Keratinocyte (primary cell): ENCODE results near the gene ATE1. TPM values are rescaled to one million over a fixed set of nuclear protein-coding genes. Genes with fewer than 3 reads are reported as not detected.

Source experiments
- DNase-seq: peaks from one replicate; pipeline ENCODE4 v3.0.0-alpha.2; 2011; ENCODE audit warnings: low read depth, missing footprints, low spot score
- FAIRE-seq: peaks from 2 replicates; lab custom pipeline; 2011; peaks lifted over from hg19 to GRCh38; lab: Jason Lieb, UNC
- H2AFZ ChIP-seq: 2 replicates; pipeline ENCODE4 v1.6.0; 2012; ENCODE audit warnings: low read length, control low read depth, inconsistent platforms; ENCODE audit not compliant: control insufficient read depth
- H3K27ac ChIP-seq: 2 replicates; pipeline ENCODE4 v1.5.1; 2011; ENCODE audit warnings: low read length; ENCODE audit not compliant: control insufficient read depth, insufficient read depth
- H3K27me3 ChIP-seq: 3 replicates; pipeline ENCODE4 v1.6.0; 2011; ENCODE audit warnings: low read length; ENCODE audit not compliant: control insufficient read depth, insufficient read depth; ENCODE audit errors: extremely low read depth
- H3K36me3 ChIP-seq, 2 experiments: 2 replicates in 1 of 2; 3 replicates in 1 of 2; pipeline ENCODE4 v1.5.1; 2011; ENCODE audit warnings: low read length in 2 of 2, mild to moderate bottlenecking in 1 of 2; ENCODE audit not compliant: control insufficient read depth in 2 of 2, insufficient read depth in 2 of 2; ENCODE audit errors: extremely low read depth in 1 of 2
- H3K4me1 ChIP-seq: 3 replicates; pipeline ENCODE4 v1.5.1; 2011; ENCODE audit warnings: low read length; ENCODE audit not compliant: control insufficient read depth, insufficient read depth; ENCODE audit errors: extremely low read depth
- H3K4me2 ChIP-seq: 3 replicates; pipeline ENCODE4 v1.6.0; 2011; ENCODE audit warnings: low read depth, low read length; ENCODE audit not compliant: control insufficient read depth, insufficient read depth; ENCODE audit errors: extremely low read depth
- H3K4me3 ChIP-seq, 3 experiments: fragments of 200-600 bp in 1 of 3; sonication (generic) in 1 of 3; 2 replicates in 2 of 3; 3 replicates in 1 of 3; pipeline ENCODE4 v1.5.1; 2011 to 2016; ENCODE audit warnings: low read length in 3 of 3, mild to moderate bottlenecking in 3 of 3, control low read depth in 2 of 3, inconsistent platforms in 1 of 3, low read depth in 1 of 3, mixed read lengths in 1 of 3, mixed run types in 1 of 3, moderate library complexity in 1 of 3; ENCODE audit not compliant: control insufficient read depth in 2 of 3, insufficient read depth in 2 of 3; ENCODE audit errors: extremely low read depth in 1 of 3
- H3K79me2 ChIP-seq: 2 replicates; pipeline ENCODE4 v1.6.0; 2012; ENCODE audit warnings: low read length; ENCODE audit not compliant: control insufficient read depth, insufficient read depth
- H3K9ac ChIP-seq: 3 replicates; pipeline ENCODE4 v1.6.0; 2011; ENCODE audit warnings: low read length; ENCODE audit not compliant: control insufficient read depth, insufficient read depth; ENCODE audit errors: extremely low read depth
- H3K9me1 ChIP-seq: 3 replicates; pipeline ENCODE4 v1.6.0; 2011; ENCODE audit warnings: low read length; ENCODE audit not compliant: control insufficient read depth, insufficient read depth; ENCODE audit errors: extremely low read depth
- H3K9me3 ChIP-seq: 2 replicates; pipeline ENCODE4 v1.5.1; 2012; ENCODE audit warnings: low read depth, low read length; ENCODE audit not compliant: control insufficient read depth
- H4K20me1 ChIP-seq: 3 replicates; pipeline ENCODE4 v1.6.0; 2011; ENCODE audit warnings: low read length; ENCODE audit not compliant: control insufficient read depth, insufficient read depth; ENCODE audit errors: extremely low read depth
- CTCF ChIP-seq, 3 experiments: IDR thresholded peaks in 1 of 3; conservative IDR thresholded peaks in 1 of 3; optimal IDR thresholded peaks in 1 of 3; 2 replicates in 2 of 3; 3 replicates in 1 of 3; pipeline versions ENCODE3 to v1.5.1; 2011; ENCODE audit warnings: low read length in 3 of 3, mild to moderate bottlenecking in 3 of 3, moderate library complexity in 2 of 3, control low read depth in 1 of 3, inconsistent platforms in 1 of 3; ENCODE audit not compliant: insufficient read depth in 2 of 3; ENCODE audit errors: extremely low read depth in 1 of 3
- EZH2 ChIP-seq: IDR thresholded peaks from one replicate; pipeline ENCODE4 v1.6.1; 2012; ENCODE audit warnings: inconsistent platforms, mild to moderate bottlenecking, low read length, moderate library complexity
- dilution Hi-C: fragments of 300-500 bp; cut with MboI; formaldehyde crosslinking; loops from one replicate; pipeline ENCODE4 v1.7.0; 2020; ENCODE audit warnings: low sequenced_read_pairs; ENCODE audit not compliant: extremely low pct_ligation_motif_present
- polyA plus RNA-seq, 5 experiments: library from polyadenylated mRNA; depleted of rRNA in 3 of 5; stranded (reverse) in 3 of 5; stranded (forward) in 1 of 5; unstranded in 1 of 5; fragments of >200 nt; gene quantifications; 1 replicate in 1 of 5; 2 replicates in 3 of 5; 3 replicates in 1 of 5; pipeline versions ENCODE4 v1.2.1 to v1.2.3, GENCODE V29; 2011 to 2012; ENCODE audit warnings: missing spikeins in 2 of 5, low read depth in 1 of 5, low replicate concordance in 1 of 5

Gene ATE1
- polyA plus RNA-seq, 1 donor (not counting 4 experiments of a cell fraction or from before 2014, with no cell fraction given): 14.9 TPM

GRCh38 chr10:121772884-121773283, 154.9 kb downstream of the ATE1 start:
- H3K4me2 ChIP-seq: no peak overlapping the region
- H3K4me3 ChIP-seq: no peak overlapping the region
- H3K4me1 ChIP-seq: peaks cover 8% of the 10 kb centered on the region
- H3K36me3 ChIP-seq: no peaks in the 10 kb centered on the region
- no peak overlapping the region for H3K9ac ChIP-seq
- no peaks in the 10 kb centered on the region for H3K27me3 ChIP-seq
- FAIRE-seq (no peak), DNase-seq (no peak)
- H3K9me3 ChIP-seq: no peaks in the 10 kb centered on the region
- H3K79me2 ChIP-seq: no peaks in the 10 kb centered on the region
- no peaks in the 10 kb centered on the region for H4K20me1 ChIP-seq
- no peak overlapping the region for H2AFZ ChIP-seq
- H3K9me1 ChIP-seq: no peaks in the 10 kb centered on the region
- no peak overlapping the region for H3K27ac ChIP-seq
- dilution Hi-C loops: no loop called here
- no peak for TF ChIP-seq CTCF (optimal IDR thresholded peaks at IDR 0.05 in 1 of 3, IDR thresholded peaks at IDR 0.05 in 1 of 3, conservative IDR thresholded peaks at IDR 0.05 in 1 of 3; ENCODE audit: extremely low read depth in 1 of 3, insufficient read depth in 2 of 3, low read length in 3 of 3)
- TF ChIP-seq EZH2: no peak

- Histone ChIP-seq H2AFZ (no peak overlapping the region), H3K27ac (no peak overlapping the region), H3K9me1 (no peaks in the 10 kb centered on the region), H3K36me3 (no peaks in the 10 kb centered on the region), H3K4me3 (no peak overlapping the region), H3K4me1 (peaks cover 8% of the 10 kb centered on the region), H3K4me2 (no peak overlapping the region), H3K9me3 (no peaks in the 10 kb centered on the region), H4K20me1 (no peaks in the 10 kb centered on the region), H3K27me3 (no peaks in the 10 kb centered on the region), H3K9ac (no peak overlapping the region), H3K79me2 (no peaks in the 10 kb centered on the region)
- DNase-seq (no peak), FAIRE-seq (no peak)
- dilution Hi-C loops: no loop called here
- TF ChIP-seq CTCF (optimal IDR thresholded peaks at IDR 0.05 in 1 of 3, IDR thresholded peaks at IDR 0.05 in 1 of 3, conservative IDR thresholded peaks at IDR 0.05 in 1 of 3; ENCODE audit: extremely low read depth in 1 of 3, insufficient read depth in 2 of 3, low read length in 3 of 3) (no peak), EZH2 (no peak)
Observed at GRCh38 chr10:121772406-121772805, 155.4 kb downstream of the ATE1 start.
